KMS-11 (cell line): ENCODE data around the gene PSORS1C1.
"Not testable (repeated sequence)": the region's sequence is repeated elsewhere in the genome, so short reads cannot be mapped to it uniquely, and the experiment has no call there.

Experiments used
- H2AFZ ChIP-seq: fragments of 200-600 bp; sonication (generic); 2 replicates; pipeline ENCODE4 v1.6.1; 2016; ENCODE audit warnings: antibody characterized with exemption, mixed run types, low read depth
- H3K27ac ChIP-seq: fragments of 200-600 bp; sonication (generic); 2 replicates; pipeline ENCODE4 v1.6.1; 2016; ENCODE audit warnings: mild to moderate bottlenecking, mixed run types
- H3K27me3 ChIP-seq: fragments of 200-600 bp; sonication (generic); 2 replicates; pipeline ENCODE4 v1.6.1; 2017; ENCODE audit warnings: mild to moderate bottlenecking, low read depth, mixed run types, moderate library complexity; ENCODE audit not compliant: insufficient read depth
- H3K36me3 ChIP-seq: fragments of 200-600 bp; sonication (generic); 2 replicates; pipeline ENCODE4 v1.6.1; 2017; ENCODE audit warnings: mild to moderate bottlenecking, mixed run types; ENCODE audit not compliant: insufficient read depth
- H3K4me1 ChIP-seq: fragments of 200-600 bp; sonication (generic); 2 replicates; pipeline ENCODE4 v1.6.1; 2016; ENCODE audit warnings: mild to moderate bottlenecking, low read depth, mixed run types; ENCODE audit not compliant: poor library complexity, severe bottlenecking
- H3K4me2 ChIP-seq: fragments of 200-600 bp; sonication (generic); 2 replicates; pipeline ENCODE4 v1.7.0; 2016; ENCODE audit warnings: mild to moderate bottlenecking, mixed run types
- H3K4me3 ChIP-seq: fragments of 200-600 bp; sonication (generic); IDR thresholded peaks from 2 replicates; pipeline ENCODE4 v1.6.1; 2017; ENCODE audit warnings: low read depth, low read length, mixed read lengths; ENCODE audit not compliant: insufficient read depth
- H3K79me2 ChIP-seq: fragments of 200-600 bp; sonication (generic); 2 replicates; pipeline ENCODE4 v1.6.1; 2016; ENCODE audit warnings: low read depth, mixed run types; ENCODE audit not compliant: insufficient read depth
- H3K9ac ChIP-seq: fragments of 200-600 bp; sonication (generic); 2 replicates; pipeline ENCODE4 v1.6.1; 2016; ENCODE audit warnings: mild to moderate bottlenecking, mixed run types
- H4K20me1 ChIP-seq: fragments of 200-600 bp; sonication (generic); 2 replicates; pipeline ENCODE4 v1.6.1; 2016; ENCODE audit warnings: mild to moderate bottlenecking, mixed run types; ENCODE audit not compliant: insufficient read depth
- CTCF ChIP-seq: fragments of 200-600 bp; sonication (generic); conservative IDR thresholded peaks from 2 replicates; pipeline ENCODE4 v1.6.1; 2017; ENCODE audit warnings: low read depth, mild to moderate bottlenecking, antibody characterized with exemption, low read length, moderate library complexity, mixed read lengths

The PSORS1C1 gene

GRCh38 chr6:31187780-31188194, 73.2 kb downstream of the PSORS1C1 start:
- no peak overlapping the region for H3K4me2 ChIP-seq
- peaks cover 38% of the 10 kb centered on the region for H3K4me1 ChIP-seq
- TF ChIP-seq CTCF = no peak
- H4K20me1 ChIP-seq = no peaks in the 10 kb centered on the region
- no peaks in the 10 kb centered on the region for H3K27me3 ChIP-seq
- H2AFZ ChIP-seq = no peak overlapping the region
- H3K9ac ChIP-seq = no peak overlapping the region
- H3K4me3 ChIP-seq = no peak overlapping the region
- H3K27ac ChIP-seq = no peak overlapping the region
- H3K36me3 ChIP-seq = no peaks in the 10 kb centered on the region
- H3K79me2 ChIP-seq = no peaks in the 10 kb centered on the region

GRCh38 chr6:31189223-31189622, 74.6 kb downstream of the PSORS1C1 start:
- not testable (repeated sequence) for H3K9ac ChIP-seq, H3K36me3 ChIP-seq, H3K4me2 ChIP-seq, H2AFZ ChIP-seq, H4K20me1 ChIP-seq, H3K27ac ChIP-seq, H3K4me3 ChIP-seq, H3K27me3 ChIP-seq, H3K79me2 ChIP-seq
- H3K4me1 ChIP-seq = peaks cover 38% of the 10 kb centered on the region
